ENCODE results near the gene ZNF224.

DNA sequence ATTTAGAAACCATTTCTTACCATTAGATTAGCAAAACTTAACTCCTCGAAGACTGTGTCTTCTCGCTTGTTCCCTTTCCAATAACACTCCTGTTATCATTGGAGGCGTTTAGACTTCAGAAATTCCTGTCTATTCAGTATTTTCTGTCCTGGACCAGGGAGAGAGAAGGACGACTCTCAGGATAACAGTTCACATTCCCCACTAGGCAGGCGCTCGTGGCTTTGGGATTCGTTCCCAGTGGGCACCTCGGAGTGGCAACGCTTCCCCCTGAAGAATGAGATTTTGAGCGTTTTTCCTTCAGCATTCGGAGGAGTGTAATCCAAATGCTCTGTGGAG is 18.6 kb downstream of the ZNF224 start:
- TF ChIP-seq, protein P1, sequence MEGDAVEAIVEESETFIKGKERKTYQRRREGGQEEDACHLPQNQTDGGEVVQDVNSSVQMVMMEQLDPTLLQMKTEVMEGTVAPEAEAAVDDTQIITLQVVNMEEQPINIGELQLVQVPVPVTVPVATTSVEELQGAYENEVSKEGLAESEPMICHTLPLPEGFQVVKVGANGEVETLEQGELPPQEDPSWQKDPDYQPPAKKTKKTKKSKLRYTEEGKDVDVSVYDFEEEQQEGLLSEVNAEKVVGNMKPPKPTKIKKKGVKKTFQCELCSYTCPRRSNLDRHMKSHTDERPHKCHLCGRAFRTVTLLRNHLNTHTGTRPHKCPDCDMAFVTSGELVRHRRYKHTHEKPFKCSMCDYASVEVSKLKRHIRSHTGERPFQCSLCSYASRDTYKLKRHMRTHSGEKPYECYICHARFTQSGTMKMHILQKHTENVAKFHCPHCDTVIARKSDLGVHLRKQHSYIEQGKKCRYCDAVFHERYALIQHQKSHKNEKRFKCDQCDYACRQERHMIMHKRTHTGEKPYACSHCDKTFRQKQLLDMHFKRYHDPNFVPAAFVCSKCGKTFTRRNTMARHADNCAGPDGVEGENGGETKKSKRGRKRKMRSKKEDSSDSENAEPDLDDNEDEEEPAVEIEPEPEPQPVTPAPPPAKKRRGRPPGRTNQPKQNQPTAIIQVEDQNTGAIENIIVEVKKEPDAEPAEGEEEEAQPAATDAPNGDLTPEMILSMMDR (conservative IDR thresholded peaks at IDR 0.05 in 1 of 2, IDR thresholded peaks at IDR 0.05 in 1 of 2; ENCODE audit: low read depth in 1 of 2, low read length in 2 of 2) = no peak
- no peak for TF ChIP-seq EZH2 (IDR thresholded peaks at IDR 0.05; ENCODE audit: low read length, missing control alignments)

Measured in fibroblast of lung (primary cell).